Upper lobe of left lung (tissue), 4 donors: ENCODE measurements around the gene TMEM178B.

Experiments
- CTCF ChIP-seq, 6 experiments: fragments of 450-650 bp in 4 of 6; fragments of 200-600 bp in 2 of 6; sonication (generic) in 2 of 6; IDR thresholded peaks; one replicate each; pipeline ENCODE4 v1.5.1; 2016 to 2019; ENCODE audit warnings: antibody characterized with exemption in 6 of 6
- EP300 ChIP-seq, 4 donors: sonication (generic); formaldehyde crosslinking; IDR thresholded peaks; one replicate each; pipeline ENCODE4 v1.5.1; 2017; ENCODE audit warnings: antibody characterized with exemption in 4 of 4, control low read depth in 2 of 4

GRCh38 chr7:141436139-141436538 lies 362.3 kb downstream of the TMEM178B start:
- TF ChIP-seq CTCF (IDR thresholded peaks at IDR 0.05) (no peak), EP300 (IDR thresholded peaks at IDR 0.05) (no peak)
